GM21367 (cell line): ENCODE results near the gene PLXNB2.

Experiments used
- ATAC-seq: cut with Tn5 transposase; IDR thresholded peaks from one replicate; pipeline ENCODE4 v1.9.1; 2021; ENCODE audit not compliant: unreplicated experiment

Gene PLXNB2

GRCh38 chr22:50298937-50299784 is 8.3 kb downstream of the PLXNB2 start:
- ATAC-seq, result no peak

GRCh38 chr22:50298266-50298637 is 9.2 kb downstream of the PLXNB2 start:
- no peak for ATAC-seq

- ATAC-seq, result no peak
Observed at GRCh38 chr22:50297510-50298265, 9.8 kb downstream of the PLXNB2 start.

GRCh38 chr22:50296658-50297490 is 10.6 kb downstream of the PLXNB2 start:
- ATAC-seq, result no peak

GRCh38 chr22:50294319-50294656 is 13.2 kb downstream of the PLXNB2 start:
- ATAC-seq, result no peak

- no peak for ATAC-seq
Observed at GRCh38 chr22:50293441-50294318, 13.8 kb downstream of the PLXNB2 start.

- ATAC-seq, result no peak
Observed at GRCh38 chr22:50292643-50293440, 14.6 kb downstream of the PLXNB2 start.

GRCh38 chr22:50289942-50290630 is 17.4 kb downstream of the PLXNB2 start:
- ATAC-seq, result no peak

GRCh38 chr22:50289151-50289941 is 18.1 kb downstream of the PLXNB2 start:
- ATAC-seq, result no peak

- no peak for ATAC-seq
Observed at GRCh38 chr22:50287731-50288130, 19.7 kb downstream of the PLXNB2 start.

- ATAC-seq, result no peak
Observed at GRCh38 chr22:50286701-50287318, 20.6 kb downstream of the PLXNB2 start.

GRCh38 chr22:50286275-50286674 is 21.2 kb downstream of the PLXNB2 start:
- ATAC-seq, result no peak

GRCh38 chr22:50285568-50286229 is 21.7 kb downstream of the PLXNB2 start:
- no peak for ATAC-seq

GRCh38 chr22:50284479-50284878 is 23.0 kb downstream of the PLXNB2 start:
- ATAC-seq, result no peak

- ATAC-seq, result no peak
Observed at GRCh38 chr22:50283821-50284220, 23.6 kb downstream of the PLXNB2 start.

GRCh38 chr22:50282361-50283155 is 24.9 kb downstream of the PLXNB2 start:
- ATAC-seq, result no peak

GRCh38 chr22:50281957-50282356 is 25.5 kb downstream of the PLXNB2 start:
- no peak for ATAC-seq
